PC-9 (cell line): ENCODE results near the gene SLC17A7.

Source experiments
- CTCF ChIP-seq: fragments of 200-600 bp; sonication (generic); conservative IDR thresholded peaks from 2 replicates; pipeline ENCODE4 v1.6.1; 2017; ENCODE audit warnings: mixed run types, antibody characterized with exemption, mild to moderate bottlenecking, moderate library complexity
- EZH2 ChIP-seq: fragments of 200-600 bp; sonication (generic); IDR thresholded peaks from 2 replicates; pipeline ENCODE4 v1.8.0; 2017; ENCODE audit warnings: antibody characterized with exemption, low read depth

DNA sequence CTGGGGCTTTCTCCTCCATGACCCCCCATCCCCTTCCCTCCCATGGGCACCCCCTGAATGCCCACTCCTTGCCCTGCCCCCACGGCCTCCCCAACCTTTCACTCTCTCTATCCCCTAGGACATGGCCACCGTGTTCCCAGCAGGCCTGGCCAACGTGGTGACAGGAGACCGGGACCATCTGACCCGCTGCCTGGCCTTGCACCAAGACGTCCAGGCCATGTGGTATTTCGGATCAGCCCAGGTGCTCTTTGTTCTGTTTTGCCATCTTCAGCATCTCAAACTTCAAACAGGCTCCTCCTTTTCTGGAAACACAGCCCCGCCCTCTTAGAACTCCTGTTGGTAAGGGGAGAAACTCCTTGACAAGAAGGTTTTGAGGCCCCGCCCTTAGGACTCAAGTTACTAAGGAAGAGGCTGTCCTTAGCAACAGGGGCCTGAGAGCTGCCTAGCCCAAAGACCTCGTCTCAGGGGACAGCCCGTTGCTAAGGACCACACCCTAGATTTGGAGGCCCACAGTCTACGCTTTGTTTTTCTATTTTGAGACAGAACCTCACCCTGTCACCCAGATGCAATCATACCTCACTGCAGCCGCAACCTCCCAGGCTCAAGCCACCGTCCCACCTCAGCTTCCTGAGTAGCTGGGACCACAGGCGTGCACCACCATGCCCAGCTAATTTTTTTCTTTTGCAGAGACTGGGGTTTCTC is 27.6 kb upstream of the SLC17A7 start:
- TF ChIP-seq CTCF = no peak
- no peak for TF ChIP-seq EZH2
